Glutamatergic neuron (in vitro differentiated cells): ENCODE data around the gene IL23R. TPM values are rescaled to one million over a fixed set of nuclear protein-coding genes. Genes with fewer than 3 reads are reported as not detected.

Experiments used
- DNase-seq: peaks from one replicate; pipeline ENCODE4 v3.0.0; 2022
- H3K27ac Mint-ChIP-seq: one replicate; pipeline ENCODE4 v1.8.0; 2020; ENCODE audit warnings: mild to moderate bottlenecking, mixed read lengths, inconsistent platforms; ENCODE audit not compliant: unreplicated experiment
- H3K27me3 Mint-ChIP-seq: one replicate; pipeline ENCODE4 v1.8.0; 2020; ENCODE audit warnings: mild to moderate bottlenecking, moderate library complexity, mixed read lengths, inconsistent platforms; ENCODE audit not compliant: unreplicated experiment
- H3K36me3 Mint-ChIP-seq: one replicate; pipeline ENCODE4 v1.8.0; 2020; ENCODE audit warnings: mild to moderate bottlenecking, mixed read lengths, inconsistent platforms; ENCODE audit not compliant: unreplicated experiment
- H3K4me1 Mint-ChIP-seq: one replicate; pipeline ENCODE4 v1.8.0; 2020; ENCODE audit warnings: mild to moderate bottlenecking, low read depth, mixed read lengths, inconsistent platforms; ENCODE audit not compliant: unreplicated experiment
- H3K4me3 Mint-ChIP-seq: one replicate; pipeline ENCODE4 v1.8.0; 2020; ENCODE audit warnings: mild to moderate bottlenecking, mixed read lengths, inconsistent platforms; ENCODE audit not compliant: unreplicated experiment
- H3K9me3 Mint-ChIP-seq: one replicate; pipeline ENCODE4 v1.8.0; 2020; ENCODE audit warnings: mild to moderate bottlenecking, moderate library complexity, mixed read lengths, inconsistent platforms; ENCODE audit not compliant: unreplicated experiment
- long read RNA-seq: library from polyadenylated mRNA; unstranded; transcript quantifications from one replicate; pipeline ENCODE4 v2.0.0, GENCODE V29; 2020; ENCODE audit not compliant: unreplicated experiment
- total RNA-seq: library from RNA; stranded (reverse); fragmentation: NEBNext Ultra II Directional; extraction: Animal tissue kit (Norgen Biotek cat#: 25700); gene quantifications from one replicate; pipeline ENCODE4 v1.2.1, GENCODE V29; 2021; ENCODE audit not compliant: unreplicated experiment
- TF ChIP-seq, protein P1 (sequence below): fragments of 200-600 bp; sonication (generic); IDR thresholded peaks from one replicate; pipeline ENCODE4 v1.5.0; 2021; ENCODE audit not compliant: partially characterized antibody, unreplicated experiment

IL23R gene, protein sequence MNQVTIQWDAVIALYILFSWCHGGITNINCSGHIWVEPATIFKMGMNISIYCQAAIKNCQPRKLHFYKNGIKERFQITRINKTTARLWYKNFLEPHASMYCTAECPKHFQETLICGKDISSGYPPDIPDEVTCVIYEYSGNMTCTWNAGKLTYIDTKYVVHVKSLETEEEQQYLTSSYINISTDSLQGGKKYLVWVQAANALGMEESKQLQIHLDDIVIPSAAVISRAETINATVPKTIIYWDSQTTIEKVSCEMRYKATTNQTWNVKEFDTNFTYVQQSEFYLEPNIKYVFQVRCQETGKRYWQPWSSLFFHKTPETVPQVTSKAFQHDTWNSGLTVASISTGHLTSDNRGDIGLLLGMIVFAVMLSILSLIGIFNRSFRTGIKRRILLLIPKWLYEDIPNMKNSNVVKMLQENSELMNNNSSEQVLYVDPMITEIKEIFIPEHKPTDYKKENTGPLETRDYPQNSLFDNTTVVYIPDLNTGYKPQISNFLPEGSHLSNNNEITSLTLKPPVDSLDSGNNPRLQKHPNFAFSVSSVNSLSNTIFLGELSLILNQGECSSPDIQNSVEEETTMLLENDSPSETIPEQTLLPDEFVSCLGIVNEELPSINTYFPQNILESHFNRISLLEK
- total RNA-seq, result not detected
- long read RNA-seq, result 0 reads

DNA sequence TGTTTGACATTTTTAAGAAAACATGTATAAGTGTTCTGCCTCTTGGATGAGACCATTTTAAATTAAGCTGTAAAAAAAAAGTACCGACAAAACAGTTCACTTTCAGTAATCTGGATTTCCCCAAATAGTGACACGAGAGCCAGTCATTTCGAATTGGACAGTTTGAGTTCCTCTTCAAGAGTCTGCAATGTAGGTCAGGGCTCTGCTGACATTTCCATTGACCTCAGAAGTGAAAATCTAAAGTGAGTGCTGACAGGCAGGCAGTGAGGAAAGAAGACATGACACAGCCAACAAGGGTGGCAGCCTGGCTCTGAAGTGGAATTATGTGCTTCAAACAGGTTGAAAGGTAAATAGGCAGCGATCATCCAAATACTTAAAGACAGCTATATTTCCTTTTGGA is at the start of gene IL23R:
Gene IL23R, plus strand, starts transcription at position 259 of the 400 bp plus-strand sequence. CDS start 1,667 bp downstream, outside the sequence.
- TF ChIP-seq, protein P1, sequence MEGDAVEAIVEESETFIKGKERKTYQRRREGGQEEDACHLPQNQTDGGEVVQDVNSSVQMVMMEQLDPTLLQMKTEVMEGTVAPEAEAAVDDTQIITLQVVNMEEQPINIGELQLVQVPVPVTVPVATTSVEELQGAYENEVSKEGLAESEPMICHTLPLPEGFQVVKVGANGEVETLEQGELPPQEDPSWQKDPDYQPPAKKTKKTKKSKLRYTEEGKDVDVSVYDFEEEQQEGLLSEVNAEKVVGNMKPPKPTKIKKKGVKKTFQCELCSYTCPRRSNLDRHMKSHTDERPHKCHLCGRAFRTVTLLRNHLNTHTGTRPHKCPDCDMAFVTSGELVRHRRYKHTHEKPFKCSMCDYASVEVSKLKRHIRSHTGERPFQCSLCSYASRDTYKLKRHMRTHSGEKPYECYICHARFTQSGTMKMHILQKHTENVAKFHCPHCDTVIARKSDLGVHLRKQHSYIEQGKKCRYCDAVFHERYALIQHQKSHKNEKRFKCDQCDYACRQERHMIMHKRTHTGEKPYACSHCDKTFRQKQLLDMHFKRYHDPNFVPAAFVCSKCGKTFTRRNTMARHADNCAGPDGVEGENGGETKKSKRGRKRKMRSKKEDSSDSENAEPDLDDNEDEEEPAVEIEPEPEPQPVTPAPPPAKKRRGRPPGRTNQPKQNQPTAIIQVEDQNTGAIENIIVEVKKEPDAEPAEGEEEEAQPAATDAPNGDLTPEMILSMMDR, result no peak
- Mint-ChIP-seq H3K27me3 (no peaks in the 10 kb centered on the region), H3K9me3 (no peaks in the 10 kb centered on the region), H3K4me3 (no peak within 1 kb of the TSS), H3K36me3 (no peaks in the 10 kb centered on the region), H3K4me1 (no peaks in the 10 kb centered on the region), H3K27ac (no peak within 1 kb of the TSS)
- no peak for DNase-seq

DNA sequence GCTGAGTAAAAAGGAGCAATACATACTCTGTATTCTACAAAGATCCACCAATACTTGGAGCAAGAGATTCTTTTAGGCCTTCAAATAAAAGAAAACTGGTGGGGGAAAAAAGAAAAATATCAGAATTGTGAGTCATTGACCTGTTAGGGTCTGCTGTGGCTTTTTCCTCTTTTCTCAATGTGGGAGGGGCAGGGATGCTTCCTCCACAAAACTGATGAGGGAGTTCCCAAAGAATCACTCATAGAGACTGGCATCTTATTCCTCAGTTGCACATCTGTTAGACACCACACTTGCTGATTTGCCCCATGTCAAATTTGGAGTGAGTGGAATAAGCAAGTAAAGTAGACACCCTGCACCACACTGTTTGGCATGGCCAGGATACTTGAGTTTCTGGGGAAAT is 48.1 kb upstream of the IL23R start:
- no peak overlapping the region for H3K27ac Mint-ChIP-seq
- H3K36me3 Mint-ChIP-seq, result no peaks in the 10 kb centered on the region
- no peak overlapping the region for H3K4me3 Mint-ChIP-seq
- H3K9me3 Mint-ChIP-seq, result no peaks in the 10 kb centered on the region
- no peaks in the 10 kb centered on the region for H3K4me1 Mint-ChIP-seq
- DNase-seq, result no peak
- TF ChIP-seq, protein P1, result no peak
- H3K27me3 Mint-ChIP-seq, result no peaks in the 10 kb centered on the region

DNA sequence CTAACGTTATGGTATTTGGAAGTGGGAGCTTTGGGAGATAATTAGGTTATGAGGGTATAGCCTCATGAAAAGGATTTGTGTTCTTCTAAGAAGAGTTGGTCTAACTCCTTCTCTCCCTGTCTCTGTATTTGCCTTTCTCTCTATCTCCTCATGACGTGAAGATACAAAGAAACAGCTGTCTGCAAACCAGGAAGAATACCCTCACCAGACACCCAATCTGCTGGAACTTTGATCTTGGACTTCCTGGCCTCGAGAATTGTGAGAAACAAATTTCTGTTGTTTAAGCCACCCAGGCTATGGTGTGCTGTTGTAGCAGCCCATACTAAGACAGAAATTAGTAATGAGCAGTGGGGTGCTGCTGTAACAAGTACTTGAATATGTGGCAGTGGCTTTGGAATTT is 47.6 kb upstream of the IL23R start:
- Mint-ChIP-seq H3K27me3 (no peaks in the 10 kb centered on the region), H3K36me3 (no peaks in the 10 kb centered on the region), H3K9me3 (no peaks in the 10 kb centered on the region), H3K4me1 (no peaks in the 10 kb centered on the region), H3K4me3 (no peak overlapping the region), H3K27ac (no peak overlapping the region)
- no peak for DNase-seq
- TF ChIP-seq, protein P1, result no peak

DNA sequence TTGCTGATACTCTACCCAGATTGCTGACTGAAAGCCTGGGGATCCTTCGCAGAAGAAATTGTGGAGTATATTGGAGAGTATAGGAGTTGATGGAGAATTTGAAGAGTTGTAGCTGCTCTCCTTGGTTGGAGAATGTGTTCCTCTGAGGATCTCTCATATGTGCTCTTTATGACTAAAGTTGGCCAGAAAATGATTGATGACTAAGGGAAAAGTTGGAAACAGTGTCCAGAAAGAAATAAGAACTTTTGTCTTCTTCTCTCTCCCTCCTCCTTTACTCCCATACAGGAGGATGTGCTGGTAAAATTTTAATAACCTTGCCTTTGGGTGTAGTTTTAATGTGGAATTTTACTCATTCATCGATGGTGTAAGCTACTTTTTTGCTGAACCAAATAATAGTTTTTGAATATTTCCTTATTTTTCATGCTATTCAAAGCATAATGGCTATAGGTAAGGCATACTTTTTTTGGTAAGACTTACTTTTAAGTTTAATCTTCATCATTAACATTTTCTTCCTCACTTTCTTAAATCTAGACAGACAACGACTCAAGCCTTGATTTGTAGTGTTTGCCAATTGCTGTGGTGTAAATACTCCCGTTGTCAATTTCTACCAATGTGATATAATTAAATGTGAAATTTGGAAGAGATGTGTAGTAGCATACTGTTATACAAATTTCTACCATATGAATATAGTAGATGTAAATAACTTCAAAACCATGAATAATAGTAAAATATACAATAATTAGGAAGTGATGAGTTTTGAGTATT is 45.2 kb upstream of the IL23R start:
- H3K4me1 Mint-ChIP-seq, result no peaks in the 10 kb centered on the region
- H3K27me3 Mint-ChIP-seq, result peaks cover under 1% of the 10 kb centered on the region
- no peak overlapping the region for H3K27ac Mint-ChIP-seq
- TF ChIP-seq, protein P1, result no peak
- H3K36me3 Mint-ChIP-seq, result no peaks in the 10 kb centered on the region
- DNase-seq, result no peak
- H3K4me3 Mint-ChIP-seq, result no peak overlapping the region
- H3K9me3 Mint-ChIP-seq, result no peaks in the 10 kb centered on the region
